Fibroblast of lung (primary cell): Measurements from ENCODE around the gene PDE10A.

Experiments used
- CTCF ChIP-seq, 2 donors: IDR thresholded peaks in 1 of 2; conservative IDR thresholded peaks in 1 of 2; 1 replicate in 1 of 2; 2 replicates in 1 of 2; pipeline ENCODE4 v1.5.1; 2011 to 2012; ENCODE audit warnings: low read length in 2 of 2, control low read depth in 1 of 2, inconsistent platforms in 1 of 2, low read depth in 1 of 2, mild to moderate bottlenecking in 1 of 2
- EZH2 ChIP-seq: IDR thresholded peaks from 2 replicates; pipeline ENCODE4 v1.5.1; 2012; ENCODE audit warnings: low read length, control low read depth, mild to moderate bottlenecking; ENCODE audit errors: missing control alignments

- TF ChIP-seq CTCF (conservative IDR thresholded peaks at IDR 0.05 in 1 of 2, IDR thresholded peaks at IDR 0.05 in 1 of 2; ENCODE audit: low read depth in 1 of 2, low read length in 2 of 2) (no peak), EZH2 (no peak)
Measured at GRCh38 chr6:165568326-165568725, 94.7 kb downstream of the PDE10A start.
